Osteoblast (primary cell): ENCODE measurements around the gene AOC3. TPM values are rescaled to one million over a fixed set of nuclear protein-coding genes. Genes with fewer than 3 reads are reported as not detected.

Source experiments
- DNase-seq: peaks from one replicate; pipeline ENCODE4 v3.0.0; 2011; ENCODE audit warnings: low spot score, mixed read lengths; ENCODE audit not compliant: insufficient read length; ENCODE audit errors: missing footprints
- H2AFZ ChIP-seq: 2 replicates; pipeline ENCODE4 v1.6.0; 2011; ENCODE audit warnings: mild to moderate bottlenecking, low read length
- H3K27ac ChIP-seq: 2 replicates; pipeline ENCODE4 v1.5.1; 2011; ENCODE audit warnings: mild to moderate bottlenecking, low read depth, low read length, moderate library complexity
- H3K27me3 ChIP-seq: 2 replicates; pipeline ENCODE4 v1.6.0; 2012; ENCODE audit warnings: mild to moderate bottlenecking, control low read depth, inconsistent platforms, low read length, moderate library complexity; ENCODE audit not compliant: insufficient read depth
- H3K36me3 ChIP-seq: 2 replicates; pipeline ENCODE4 v1.5.1; 2011; ENCODE audit warnings: mild to moderate bottlenecking, low read length, control low read depth, moderate library complexity; ENCODE audit not compliant: insufficient read depth
- H3K4me1 ChIP-seq: 2 replicates; pipeline ENCODE4 v1.5.1; 2011; ENCODE audit warnings: mild to moderate bottlenecking, low read length, control low read depth, moderate library complexity; ENCODE audit not compliant: insufficient read depth
- H3K4me2 ChIP-seq: 2 replicates; pipeline ENCODE4 v1.6.0; 2011; ENCODE audit warnings: mild to moderate bottlenecking, low read length; ENCODE audit not compliant: insufficient read depth
- H3K4me3 ChIP-seq: fragments of 200-600 bp; sonication (generic); 3 replicates; pipeline ENCODE4 v1.5.1; 2012; ENCODE audit warnings: mild to moderate bottlenecking, low read length, inconsistent platforms; ENCODE audit not compliant: insufficient read depth
- H3K79me2 ChIP-seq: 2 replicates; pipeline ENCODE4 v1.6.0; 2012; ENCODE audit warnings: mild to moderate bottlenecking, low read length, control low read depth, inconsistent platforms; ENCODE audit not compliant: insufficient read depth
- H3K9me3 ChIP-seq: 2 replicates; pipeline ENCODE4 v1.5.1; 2011; ENCODE audit warnings: low read depth, low read length, control low read depth
- H4K20me1 ChIP-seq: 2 replicates; pipeline ENCODE4 v1.6.0; 2012; ENCODE audit warnings: mild to moderate bottlenecking, low read length, control low read depth; ENCODE audit not compliant: insufficient read depth
- small RNA-seq: library from RNA; depleted of rRNA; stranded (forward); fragments of <200 nt; gene quantifications from one replicate; pipeline ENCODE3, GENCODE V24; 2012
- total RNA-seq: library from RNA; depleted of rRNA; stranded (reverse); fragments of >200 nt; gene quantifications from 2 replicates; pipeline ENCODE4 v1.2.3, GENCODE V29; 2012
- TF ChIP-seq, protein P1 (sequence below): IDR thresholded peaks from 2 replicates; pipeline ENCODE4 v1.5.1; 2011; ENCODE audit warnings: mild to moderate bottlenecking, low read depth, low read length, moderate library complexity; ENCODE audit errors: extremely low read depth

AOC3 gene
- total RNA-seq, 1 donor, result not detected

DNA sequence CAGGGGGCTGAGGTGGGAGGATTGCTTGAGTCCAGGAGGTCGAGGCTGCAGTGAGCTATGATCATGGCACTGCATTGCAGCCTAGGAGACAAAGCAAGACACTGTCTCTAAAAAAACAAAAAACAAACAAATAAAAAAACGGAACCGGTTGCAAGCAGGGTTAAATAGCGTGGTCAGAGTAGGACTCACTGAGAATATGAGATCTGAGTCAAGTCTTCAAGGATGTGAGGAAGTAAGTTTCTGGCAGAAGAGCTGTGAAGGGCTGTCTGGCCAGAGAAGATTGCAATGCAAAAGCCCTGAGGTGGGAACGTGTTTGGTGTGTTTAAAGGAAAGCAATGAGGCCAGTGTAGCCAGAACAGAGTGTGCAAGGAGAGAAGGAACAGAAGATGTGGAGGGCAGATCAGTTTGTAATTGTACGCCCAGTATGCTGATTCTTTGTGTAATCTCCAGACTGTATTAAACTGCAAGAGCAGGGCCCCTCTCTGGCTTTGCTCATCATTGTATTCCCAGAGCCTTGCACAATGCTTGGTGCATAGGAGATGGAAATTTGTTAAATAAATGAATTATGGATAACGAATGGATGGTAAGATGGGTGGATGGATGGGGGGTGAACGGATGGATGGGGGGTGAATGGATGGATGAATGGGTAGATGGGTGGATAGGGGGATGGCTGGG lies 55.9 kb downstream of the AOC3 start:
- H3K9me3 ChIP-seq, result no peaks in the 10 kb centered on the region
- H3K27me3 ChIP-seq, result peaks cover 31% of the 10 kb centered on the region
- no peak overlapping the region for H3K4me2 ChIP-seq
- no peaks in the 10 kb centered on the region for H3K4me1 ChIP-seq
- TF ChIP-seq, protein P1, sequence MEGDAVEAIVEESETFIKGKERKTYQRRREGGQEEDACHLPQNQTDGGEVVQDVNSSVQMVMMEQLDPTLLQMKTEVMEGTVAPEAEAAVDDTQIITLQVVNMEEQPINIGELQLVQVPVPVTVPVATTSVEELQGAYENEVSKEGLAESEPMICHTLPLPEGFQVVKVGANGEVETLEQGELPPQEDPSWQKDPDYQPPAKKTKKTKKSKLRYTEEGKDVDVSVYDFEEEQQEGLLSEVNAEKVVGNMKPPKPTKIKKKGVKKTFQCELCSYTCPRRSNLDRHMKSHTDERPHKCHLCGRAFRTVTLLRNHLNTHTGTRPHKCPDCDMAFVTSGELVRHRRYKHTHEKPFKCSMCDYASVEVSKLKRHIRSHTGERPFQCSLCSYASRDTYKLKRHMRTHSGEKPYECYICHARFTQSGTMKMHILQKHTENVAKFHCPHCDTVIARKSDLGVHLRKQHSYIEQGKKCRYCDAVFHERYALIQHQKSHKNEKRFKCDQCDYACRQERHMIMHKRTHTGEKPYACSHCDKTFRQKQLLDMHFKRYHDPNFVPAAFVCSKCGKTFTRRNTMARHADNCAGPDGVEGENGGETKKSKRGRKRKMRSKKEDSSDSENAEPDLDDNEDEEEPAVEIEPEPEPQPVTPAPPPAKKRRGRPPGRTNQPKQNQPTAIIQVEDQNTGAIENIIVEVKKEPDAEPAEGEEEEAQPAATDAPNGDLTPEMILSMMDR, result no peak
- no peak overlapping the region for H2AFZ ChIP-seq
- no peaks in the 10 kb centered on the region for H3K36me3 ChIP-seq
- H3K79me2 ChIP-seq, result no peaks in the 10 kb centered on the region
- no peak overlapping the region for H3K4me3 ChIP-seq
- no peak for DNase-seq
- no peak overlapping the region for H3K27ac ChIP-seq
- H4K20me1 ChIP-seq, result no peaks in the 10 kb centered on the region

Small RNAs within 50 kb of the gene (small RNA-seq; reads per million reads assigned to genes)
- gene MIR6781 (not detected), gene RNU6-287P (not detected)

Other genes starting within 250 kb of the AOC3 start
- 81.0 and 90.1 TPM in 2 replicates for gene RETREG3, start 241.8 kb upstream of the AOC3 start, total RNA-seq
- gene TUBG1, start 241.5 kb upstream of the AOC3 start, total RNA-seq, result 19.2 and 20.3 TPM in 2 replicates
- gene TUBG2, start 191.9 kb upstream of the AOC3 start, total RNA-seq, result 13.8 TPM in 2 replicates
- gene PLEKHH3, start 174.2 kb upstream of the AOC3 start, total RNA-seq, result 14.7 and 19.9 TPM in 2 replicates
- 0.59 and 2.2 TPM in 2 replicates for gene CCR10, start 169.4 kb upstream of the AOC3 start, total RNA-seq
- gene CNTNAP1, start 168.7 kb upstream of the AOC3 start, total RNA-seq, result 18.6 and 19.2 TPM in 2 replicates
- 30.8 and 31.8 TPM in 2 replicates for gene EZH1, start 106.2 kb upstream of the AOC3 start, total RNA-seq
- gene RAMP2, start 90.0 kb upstream of the AOC3 start, total RNA-seq, result not detected in 2 replicates
- gene VPS25, start 77.8 kb upstream of the AOC3 start, total RNA-seq, result 46.7 and 55.7 TPM in 2 replicates
- under 0.01 TPM in 1 of 2 replicates, not detected in the other for gene WNK4, start 70.6 kb upstream of the AOC3 start, total RNA-seq
- 44.2 and 47.4 TPM in 2 replicates for gene COA3, start 52.5 kb upstream of the AOC3 start, total RNA-seq
- 0.88 TPM in 1 of 2 replicates, not detected in the other for gene CNTD1, start 52.3 kb upstream of the AOC3 start, total RNA-seq
- gene BECN1, start 26.9 kb upstream of the AOC3 start, total RNA-seq, result 94.8 and 104 TPM in 2 replicates
- 79.9 and 81.1 TPM in 2 replicates for gene PSME3, start 17.8 kb upstream of the AOC3 start, total RNA-seq
- 0.72 and 0.88 TPM in 2 replicates for gene AOC2, start 6.6 kb upstream of the AOC3 start, total RNA-seq
- gene G6PC1, start 49.6 kb downstream of the AOC3 start, total RNA-seq, result not detected in 2 replicates
- gene AARSD1, start 113.3 kb downstream of the AOC3 start, total RNA-seq, result 14.1 and 16.2 TPM in 2 replicates
- under 0.01 and 0.29 TPM in 2 replicates for gene PTGES3L, start 128.9 kb downstream of the AOC3 start, total RNA-seq
- gene RUNDC1, start 129.4 kb downstream of the AOC3 start, total RNA-seq, result 8.8 and 10.1 TPM in 2 replicates
- 878 and 1,256 TPM in 2 replicates for gene RPL27, start 147.2 kb downstream of the AOC3 start, total RNA-seq
- gene IFI35, start 155.6 kb downstream of the AOC3 start, total RNA-seq, result 28.6 and 45.2 TPM in 2 replicates
- gene VAT1, start 171.2 kb downstream of the AOC3 start, total RNA-seq, result 441 and 449 TPM in 2 replicates
- 0.29 and 0.36 TPM in 2 replicates for gene RND2, start 174.0 kb downstream of the AOC3 start, total RNA-seq